ENCODE data around the gene CLDN4. TPM values are rescaled to one million over a fixed set of nuclear protein-coding genes. Genes with fewer than 3 reads are reported as not detected.

CLDN4 gene
- total RNA-seq, 2 donors from 2014 or later, result 1,078 to 1,246 TPM

Other genes with a start within 250 kb of the CLDN4 start
- 10 to 100 TPM; 13.2 to 23.3 TPM for gene MLXIPL, start 206.5 kb upstream of the CLDN4 start, total RNA-seq
- gene VPS37D, start 163.2 kb upstream of the CLDN4 start, total RNA-seq, result under 1 TPM; 0.70 to 0.78 TPM
- 10 to 100 TPM in 1 of 2 donors, 1 to 10 TPM in 1; 8.5 to 10.0 TPM for gene DNAJC30, start 147.5 kb upstream of the CLDN4 start, total RNA-seq
- 10 to 100 TPM; 39.0 to 48.2 TPM for gene BUD23, start 147.4 kb upstream of the CLDN4 start, total RNA-seq
- gene STX1A, start 111.3 kb upstream of the CLDN4 start, total RNA-seq, result 1 to 10 TPM; 4.7 to 6.9 TPM
- 100 to 1,000 TPM in 1 of 2 donors, 10 to 100 TPM in 1; 89.5 to 131 TPM for gene ABHD11, start 92.2 kb upstream of the CLDN4 start, total RNA-seq
- 100 to 1,000 TPM; 566 to 781 TPM for gene CLDN3, start 60.7 kb upstream of the CLDN4 start, total RNA-seq
- 1 to 10 TPM; 3.7 to 3.8 TPM for gene METTL27, start 11.5 kb downstream of the CLDN4 start, total RNA-seq
- gene TMEM270, start 30.2 kb downstream of the CLDN4 start, total RNA-seq, result not detected
- gene ELN, start 197.2 kb downstream of the CLDN4 start, total RNA-seq, result 10 to 100 TPM; 10.3 to 15.0 TPM

Data from left colon (tissue), 2 donors.